ENCODE data around the gene CGB2. TPM values are rescaled to one million over a fixed set of nuclear protein-coding genes. Genes with fewer than 3 reads are reported as not detected.

Gene CGB2
- total and polyA plus RNA-seq, 9 of the 15 experiments (the other 6 are each of a cell fraction or from before 2014, with no cell fraction given): 0.22 TPM; not detected in 8

- TF ChIP-seq, protein P1, sequence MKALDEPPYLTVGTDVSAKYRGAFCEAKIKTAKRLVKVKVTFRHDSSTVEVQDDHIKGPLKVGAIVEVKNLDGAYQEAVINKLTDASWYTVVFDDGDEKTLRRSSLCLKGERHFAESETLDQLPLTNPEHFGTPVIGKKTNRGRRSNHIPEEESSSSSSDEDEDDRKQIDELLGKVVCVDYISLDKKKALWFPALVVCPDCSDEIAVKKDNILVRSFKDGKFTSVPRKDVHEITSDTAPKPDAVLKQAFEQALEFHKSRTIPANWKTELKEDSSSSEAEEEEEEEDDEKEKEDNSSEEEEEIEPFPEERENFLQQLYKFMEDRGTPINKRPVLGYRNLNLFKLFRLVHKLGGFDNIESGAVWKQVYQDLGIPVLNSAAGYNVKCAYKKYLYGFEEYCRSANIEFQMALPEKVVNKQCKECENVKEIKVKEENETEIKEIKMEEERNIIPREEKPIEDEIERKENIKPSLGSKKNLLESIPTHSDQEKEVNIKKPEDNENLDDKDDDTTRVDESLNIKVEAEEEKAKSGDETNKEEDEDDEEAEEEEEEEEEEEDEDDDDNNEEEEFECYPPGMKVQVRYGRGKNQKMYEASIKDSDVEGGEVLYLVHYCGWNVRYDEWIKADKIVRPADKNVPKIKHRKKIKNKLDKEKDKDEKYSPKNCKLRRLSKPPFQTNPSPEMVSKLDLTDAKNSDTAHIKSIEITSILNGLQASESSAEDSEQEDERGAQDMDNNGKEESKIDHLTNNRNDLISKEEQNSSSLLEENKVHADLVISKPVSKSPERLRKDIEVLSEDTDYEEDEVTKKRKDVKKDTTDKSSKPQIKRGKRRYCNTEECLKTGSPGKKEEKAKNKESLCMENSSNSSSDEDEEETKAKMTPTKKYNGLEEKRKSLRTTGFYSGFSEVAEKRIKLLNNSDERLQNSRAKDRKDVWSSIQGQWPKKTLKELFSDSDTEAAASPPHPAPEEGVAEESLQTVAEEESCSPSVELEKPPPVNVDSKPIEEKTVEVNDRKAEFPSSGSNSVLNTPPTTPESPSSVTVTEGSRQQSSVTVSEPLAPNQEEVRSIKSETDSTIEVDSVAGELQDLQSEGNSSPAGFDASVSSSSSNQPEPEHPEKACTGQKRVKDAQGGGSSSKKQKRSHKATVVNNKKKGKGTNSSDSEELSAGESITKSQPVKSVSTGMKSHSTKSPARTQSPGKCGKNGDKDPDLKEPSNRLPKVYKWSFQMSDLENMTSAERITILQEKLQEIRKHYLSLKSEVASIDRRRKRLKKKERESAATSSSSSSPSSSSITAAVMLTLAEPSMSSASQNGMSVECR (CRISPR knock-in tag; IDR thresholded peaks at IDR 0.05): peak; percentile 18; the same call in 1 of the 2 replicates
- TF ChIP-seq, protein P2, sequence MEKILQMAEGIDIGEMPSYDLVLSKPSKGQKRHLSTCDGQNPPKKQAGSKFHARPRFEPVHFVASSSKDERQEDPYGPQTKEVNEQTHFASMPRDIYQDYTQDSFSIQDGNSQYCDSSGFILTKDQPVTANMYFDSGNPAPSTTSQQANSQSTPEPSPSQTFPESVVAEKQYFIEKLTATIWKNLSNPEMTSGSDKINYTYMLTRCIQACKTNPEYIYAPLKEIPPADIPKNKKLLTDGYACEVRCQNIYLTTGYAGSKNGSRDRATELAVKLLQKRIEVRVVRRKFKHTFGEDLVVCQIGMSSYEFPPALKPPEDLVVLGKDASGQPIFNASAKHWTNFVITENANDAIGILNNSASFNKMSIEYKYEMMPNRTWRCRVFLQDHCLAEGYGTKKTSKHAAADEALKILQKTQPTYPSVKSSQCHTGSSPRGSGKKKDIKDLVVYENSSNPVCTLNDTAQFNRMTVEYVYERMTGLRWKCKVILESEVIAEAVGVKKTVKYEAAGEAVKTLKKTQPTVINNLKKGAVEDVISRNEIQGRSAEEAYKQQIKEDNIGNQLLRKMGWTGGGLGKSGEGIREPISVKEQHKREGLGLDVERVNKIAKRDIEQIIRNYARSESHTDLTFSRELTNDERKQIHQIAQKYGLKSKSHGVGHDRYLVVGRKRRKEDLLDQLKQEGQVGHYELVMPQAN (IDR thresholded peaks at IDR 0.05; ENCODE audit: borderline replicate concordance): peak; percentile 45
- TF ChIP-seq MCM3 (IDR thresholded peaks at IDR 0.05) (no peak), ZNF263 (CRISPR knock-in tag; IDR thresholded peaks at IDR 0.05; ENCODE audit: borderline replicate concordance) (peak; percentile 44; the same call in 1 of the 2 replicates), SMARCA4 (IDR thresholded peaks at IDR 0.05) (peak; percentile 10; the same call in 1 of the 2 replicates), ID3 (CRISPR knock-in tag; IDR thresholded peaks at IDR 0.05) (no peak), ID3 (tag; IDR thresholded peaks at IDR 0.05) (0 out of 2 replicates have a peak, but pooled peaks have one; percentile 41)
- TF ChIP-seq, protein P3, sequence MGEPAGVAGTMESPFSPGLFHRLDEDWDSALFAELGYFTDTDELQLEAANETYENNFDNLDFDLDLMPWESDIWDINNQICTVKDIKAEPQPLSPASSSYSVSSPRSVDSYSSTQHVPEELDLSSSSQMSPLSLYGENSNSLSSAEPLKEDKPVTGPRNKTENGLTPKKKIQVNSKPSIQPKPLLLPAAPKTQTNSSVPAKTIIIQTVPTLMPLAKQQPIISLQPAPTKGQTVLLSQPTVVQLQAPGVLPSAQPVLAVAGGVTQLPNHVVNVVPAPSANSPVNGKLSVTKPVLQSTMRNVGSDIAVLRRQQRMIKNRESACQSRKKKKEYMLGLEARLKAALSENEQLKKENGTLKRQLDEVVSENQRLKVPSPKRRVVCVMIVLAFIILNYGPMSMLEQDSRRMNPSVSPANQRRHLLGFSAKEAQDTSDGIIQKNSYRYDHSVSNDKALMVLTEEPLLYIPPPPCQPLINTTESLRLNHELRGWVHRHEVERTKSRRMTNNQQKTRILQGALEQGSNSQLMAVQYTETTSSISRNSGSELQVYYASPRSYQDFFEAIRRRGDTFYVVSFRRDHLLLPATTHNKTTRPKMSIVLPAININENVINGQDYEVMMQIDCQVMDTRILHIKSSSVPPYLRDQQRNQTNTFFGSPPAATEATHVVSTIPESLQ (CRISPR knock-in tag; IDR thresholded peaks at IDR 0.05): no peak
- TF ChIP-seq, protein P4, sequence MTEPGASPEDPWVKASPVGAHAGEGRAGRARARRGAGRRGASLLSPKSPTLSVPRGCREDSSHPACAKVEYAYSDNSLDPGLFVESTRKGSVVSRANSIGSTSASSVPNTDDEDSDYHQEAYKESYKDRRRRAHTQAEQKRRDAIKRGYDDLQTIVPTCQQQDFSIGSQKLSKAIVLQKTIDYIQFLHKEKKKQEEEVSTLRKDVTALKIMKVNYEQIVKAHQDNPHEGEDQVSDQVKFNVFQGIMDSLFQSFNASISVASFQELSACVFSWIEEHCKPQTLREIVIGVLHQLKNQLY (CRISPR knock-in tag; conservative IDR thresholded peaks at IDR 0.05): no peak
Measured at GRCh38 chr19:48992581-48993174, 39.0 kb upstream of the CGB2 start (continued).

All from K562 (cell line).